TTC549 (cell line): ENCODE data around the gene STAMBPL1.
"Not testable (repeated sequence)": the region's sequence is repeated elsewhere in the genome, so short reads cannot be mapped to it uniquely, and the experiment has no call there.

ENCODE experiments used
- FAIRE-seq: peaks from 2 replicates; lab custom pipeline; 2012; peaks lifted over from hg19 to GRCh38; lab: Jason Lieb, UNC

STAMBPL1 gene

GRCh38 chr10:88920986-88921593 is 41.0 kb downstream of the STAMBPL1 start:
- no peak for FAIRE-seq

GRCh38 chr10:88922041-88922440 is 42.0 kb downstream of the STAMBPL1 start:
- FAIRE-seq, result no peak

- FAIRE-seq, result no peak
These were observed 43.5 kb downstream of the STAMBPL1 start for GRCh38 chr10:88923520-88923919.

- FAIRE-seq, result no peak
These were observed 46.7 kb downstream of the STAMBPL1 start for GRCh38 chr10:88926566-88927415.

- FAIRE-seq, result no peak
These were observed 47.3 kb downstream of the STAMBPL1 start for GRCh38 chr10:88927416-88927690.

GRCh38 chr10:88928254-88928653 is 48.2 kb downstream of the STAMBPL1 start:
- no peak for FAIRE-seq

- FAIRE-seq, result no peak
These were observed 51.5 kb downstream of the STAMBPL1 start for GRCh38 chr10:88931548-88931947.

GRCh38 chr10:88932029-88932428 is 52.0 kb downstream of the STAMBPL1 start:
- not testable (repeated sequence) for FAIRE-seq

GRCh38 chr10:88932539-88933256 is 52.7 kb downstream of the STAMBPL1 start:
- peak; percentile 11 for FAIRE-seq

GRCh38 chr10:88933564-88933963 is 53.5 kb downstream of the STAMBPL1 start:
- no peak for FAIRE-seq

GRCh38 chr10:88934900-88935672 is 55.0 kb downstream of the STAMBPL1 start:
- peak; percentile 40 for FAIRE-seq

- no peak for FAIRE-seq
These were observed 56.6 kb downstream of the STAMBPL1 start for GRCh38 chr10:88936656-88937055.

- no peak for FAIRE-seq
These were observed 58.0 kb downstream of the STAMBPL1 start for GRCh38 chr10:88938039-88938438.

GRCh38 chr10:88938938-88939337 is 58.9 kb downstream of the STAMBPL1 start:
- FAIRE-seq, result no peak

- FAIRE-seq, result no peak
These were observed 61.0 kb downstream of the STAMBPL1 start for GRCh38 chr10:88941026-88941425.

- no peak for FAIRE-seq
These were observed 63.7 kb downstream of the STAMBPL1 start for GRCh38 chr10:88943778-88944177.

GRCh38 chr10:88944813-88945212 is 64.8 kb downstream of the STAMBPL1 start:
- no peak for FAIRE-seq

- no peak for FAIRE-seq
These were observed 66.2 kb downstream of the STAMBPL1 start for GRCh38 chr10:88946200-88946599.

- FAIRE-seq, result no peak
These were observed 67.0 kb downstream of the STAMBPL1 start for GRCh38 chr10:88946965-88947590.

- no peak for FAIRE-seq
These were observed 69.0 kb downstream of the STAMBPL1 start for GRCh38 chr10:88949051-88949450.

- no peak for FAIRE-seq
These were observed 70.1 kb downstream of the STAMBPL1 start for GRCh38 chr10:88949912-88950837.
